ENCODE data around the gene COL6A5. TPM values are rescaled to one million over a fixed set of nuclear protein-coding genes. Genes with fewer than 3 reads are reported as not detected.
A peak's percentile ranks its signal among the peaks of the same experiment; 100 is the strongest.

The COL6A5 gene
- polyA plus RNA-seq, 2 of the 4 experiments (the other 2 are of a cell fraction): not detected

DNA sequence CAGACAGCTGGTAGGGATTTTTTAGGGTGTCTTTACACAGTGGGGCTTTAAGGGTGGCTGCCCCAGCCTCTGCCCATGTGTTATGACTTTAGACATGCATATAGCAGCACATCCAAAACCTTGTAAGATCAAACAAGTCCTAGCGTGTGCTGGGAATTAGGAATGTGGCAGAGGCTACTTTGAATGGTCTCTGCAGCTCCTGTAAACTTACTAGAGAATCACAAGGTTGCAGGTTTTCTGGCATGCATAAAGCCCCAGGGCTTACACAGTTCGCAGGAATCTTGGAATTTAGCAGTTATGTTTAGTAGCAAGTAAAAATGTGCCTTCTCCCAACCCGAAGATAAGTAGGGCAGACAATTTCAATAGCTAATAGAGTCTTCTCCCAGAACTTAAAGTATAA, 124.7 kb downstream of the COL6A5 start:
- TF ChIP-seq JUNB (IDR thresholded peaks at IDR 0.05) (no peak), NFE2L2 (conservative IDR thresholded peaks at IDR 0.05; ENCODE audit: low read length) (no peak), FOSL2 (IDR thresholded peaks at IDR 0.05) (no peak), FOSL2 (CRISPR knock-in tag; IDR thresholded peaks at IDR 0.05) (no peak), MAZ (IDR thresholded peaks at IDR 0.05; ENCODE audit: borderline replicate concordance, low read depth, low read length) (no peak), ZNF302 (CRISPR knock-in tag; IDR thresholded peaks at IDR 0.05) (no peak), HOXB5 (CRISPR knock-in tag; IDR thresholded peaks at IDR 0.05) (no peak), SMC3 (IDR thresholded peaks at IDR 0.05) (no peak)
- DNase-seq (ENCODE audit: low read depth in 1 of 2, low spot score in 1 of 2) (no peak), FAIRE-seq (no peak), ATAC-seq (no peak)
- Histone ChIP-seq H3K4me2 (no peak overlapping the region), H3K27ac (no peak overlapping the region), H3K4me1 (no peaks in the 10 kb centered on the region), H3K4me3 (no peak overlapping the region), H3K9me3 (no peaks in the 10 kb centered on the region)
- POLR2A ChIA-PET: no interaction called here
- CTCF ChIA-PET: no interaction called here
- 0% methylated on average over 3 of the region's 3 CpGs for WGBS (ENCODE audit: missing lambda C conversion rate)

DNA sequence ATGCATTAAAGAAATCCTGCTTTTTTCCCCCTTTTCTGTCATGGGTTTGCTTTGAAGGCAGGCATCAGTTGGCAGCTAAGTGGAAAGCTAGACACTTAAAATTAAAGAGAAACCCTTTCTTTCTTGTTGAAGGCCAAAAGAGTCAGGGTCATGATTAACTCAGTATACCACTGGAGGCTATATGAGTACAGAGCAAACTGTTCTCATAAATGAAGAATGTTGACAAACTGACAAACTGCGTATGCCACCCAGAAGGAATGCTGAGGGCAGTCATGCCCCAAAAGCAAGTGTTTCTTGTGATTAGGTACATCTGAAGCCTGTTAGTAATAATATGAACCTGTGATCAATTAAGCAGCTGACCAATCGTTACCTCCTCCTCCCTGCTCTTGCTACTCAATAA, 127.9 kb downstream of the COL6A5 start:
- ATAC-seq (no peak), DNase-seq (ENCODE audit: low read depth in 1 of 2, low spot score in 1 of 2) (no peak), FAIRE-seq (no peak)
- no peak overlapping the region for H3K4me2 ChIP-seq
- 2% methylated on average over 2 of the region's 2 CpGs for WGBS (ENCODE audit: missing lambda C conversion rate)
- no peak for TF ChIP-seq RFX5 (IDR thresholded peaks at IDR 0.05)
- TF ChIP-seq TFCP2L1 (CRISPR knock-in tag; IDR thresholded peaks at IDR 0.05): no peak
- TF ChIP-seq RARB (CRISPR knock-in tag; IDR thresholded peaks at IDR 0.05): no peak
- TF ChIP-seq NR3C1 (IDR thresholded peaks at IDR 0.05): no peak
- no peak for TF ChIP-seq KDM1A (IDR thresholded peaks at IDR 0.05; ENCODE audit: low read depth)
- TF ChIP-seq, protein P1, sequence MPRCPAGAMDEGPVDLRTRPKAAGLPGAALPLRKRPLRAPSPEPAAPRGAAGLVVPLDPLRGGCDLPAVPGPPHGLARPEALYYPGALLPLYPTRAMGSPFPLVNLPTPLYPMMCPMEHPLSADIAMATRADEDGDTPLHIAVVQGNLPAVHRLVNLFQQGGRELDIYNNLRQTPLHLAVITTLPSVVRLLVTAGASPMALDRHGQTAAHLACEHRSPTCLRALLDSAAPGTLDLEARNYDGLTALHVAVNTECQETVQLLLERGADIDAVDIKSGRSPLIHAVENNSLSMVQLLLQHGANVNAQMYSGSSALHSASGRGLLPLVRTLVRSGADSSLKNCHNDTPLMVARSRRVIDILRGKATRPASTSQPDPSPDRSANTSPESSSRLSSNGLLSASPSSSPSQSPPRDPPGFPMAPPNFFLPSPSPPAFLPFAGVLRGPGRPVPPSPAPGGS (IDR thresholded peaks at IDR 0.05): no peak
- CTCF ChIA-PET: no interaction called here
- no peak overlapping the region for H3K27ac ChIP-seq
- no peak overlapping the region for H3K4me3 ChIP-seq
- POLR2A ChIA-PET: no interaction called here
- no peaks in the 10 kb centered on the region for H3K4me1 ChIP-seq
- H3K9me3 ChIP-seq: no peaks in the 10 kb centered on the region

DNA sequence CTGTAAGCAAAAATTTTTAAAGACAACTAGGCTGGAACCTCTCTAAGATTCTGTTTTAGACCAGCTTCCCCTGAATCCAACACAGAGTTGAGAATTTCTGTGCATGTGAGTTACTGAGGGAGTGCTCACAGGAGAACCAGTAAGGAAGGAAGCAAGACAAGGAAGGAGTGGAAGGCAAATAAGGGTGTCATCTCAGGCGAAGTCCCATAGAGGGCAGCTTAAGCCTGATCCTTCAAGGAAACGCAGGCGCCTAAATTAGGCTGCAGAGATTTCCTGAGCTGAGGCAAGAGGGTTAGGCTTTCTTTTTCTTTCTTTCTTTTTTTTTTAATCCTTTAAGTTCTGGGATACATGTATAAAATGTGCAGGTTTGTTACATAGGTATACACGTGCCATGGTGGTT, 135.3 kb downstream of the COL6A5 start:
- 0% methylated on average over 4 of the region's 4 CpGs for WGBS (ENCODE audit: missing lambda C conversion rate)
- FAIRE-seq: no peak
- CTCF ChIA-PET: interaction anchor here (0.7 kb wide), 2 partner anchors 413 to 707 kb away, joined by 3 read pairs; partner anchors contain the start of gene ATP2C1

More for the DNA sequence above, 135.3 kb downstream of the COL6A5 start:
- Histone ChIP-seq H3K9me3 (no peaks in the 10 kb centered on the region), H3K27ac (no peak overlapping the region), H3K4me3 (no peak overlapping the region), H3K4me2 (no peak overlapping the region), H3K4me1 (no peaks in the 10 kb centered on the region)
- DNase-seq (ENCODE audit: low read depth in 1 of 2, low spot score in 1 of 2) (peak; percentile 9 to 45), ATAC-seq (peak in 1 of 2 experiments; percentile 77; a peak in 4 of 6 replicates)
- TF ChIP-seq, protein P2, sequence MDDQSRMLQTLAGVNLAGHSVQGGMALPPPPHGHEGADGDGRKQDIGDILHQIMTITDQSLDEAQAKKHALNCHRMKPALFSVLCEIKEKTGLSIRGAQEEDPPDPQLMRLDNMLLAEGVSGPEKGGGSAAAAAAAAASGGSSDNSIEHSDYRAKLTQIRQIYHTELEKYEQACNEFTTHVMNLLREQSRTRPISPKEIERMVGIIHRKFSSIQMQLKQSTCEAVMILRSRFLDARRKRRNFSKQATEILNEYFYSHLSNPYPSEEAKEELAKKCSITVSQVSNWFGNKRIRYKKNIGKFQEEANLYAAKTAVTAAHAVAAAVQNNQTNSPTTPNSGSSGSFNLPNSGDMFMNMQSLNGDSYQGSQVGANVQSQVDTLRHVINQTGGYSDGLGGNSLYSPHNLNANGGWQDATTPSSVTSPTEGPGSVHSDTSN (IDR thresholded peaks at IDR 0.05): no peak
- TF ChIP-seq RARB (CRISPR knock-in tag; IDR thresholded peaks at IDR 0.05) (no peak), BHLHE40 (IDR thresholded peaks at IDR 0.05; ENCODE audit: low read depth, low read length) (no peak), TP53 (CRISPR knock-in tag; IDR thresholded peaks at IDR 0.05) (no peak), KDM1A (IDR thresholded peaks at IDR 0.05; ENCODE audit: low read depth) (no peak), JUN (IDR thresholded peaks at IDR 0.05) (no peak), ESRRA (IDR thresholded peaks at IDR 0.05; ENCODE audit: borderline replicate concordance, low read length) (no peak), ZC3H11A (IDR thresholded peaks at IDR 0.05) (no peak), RAD21 (conservative IDR thresholded peaks at IDR 0.05 in 1 of 2, IDR thresholded peaks at IDR 0.05 in 1 of 2) (peak in 1 of 2 experiments; percentile 22; a peak in 1 of 5 replicates), NPAS2 (CRISPR knock-in tag; IDR thresholded peaks at IDR 0.05; ENCODE audit: borderline replicate concordance) (no peak), HEYL (CRISPR knock-in tag; IDR thresholded peaks at IDR 0.05) (no peak), RCOR1 (IDR thresholded peaks at IDR 0.05; ENCODE audit: low read depth, low read length) (no peak)
- TF ChIP-seq, protein P3, sequence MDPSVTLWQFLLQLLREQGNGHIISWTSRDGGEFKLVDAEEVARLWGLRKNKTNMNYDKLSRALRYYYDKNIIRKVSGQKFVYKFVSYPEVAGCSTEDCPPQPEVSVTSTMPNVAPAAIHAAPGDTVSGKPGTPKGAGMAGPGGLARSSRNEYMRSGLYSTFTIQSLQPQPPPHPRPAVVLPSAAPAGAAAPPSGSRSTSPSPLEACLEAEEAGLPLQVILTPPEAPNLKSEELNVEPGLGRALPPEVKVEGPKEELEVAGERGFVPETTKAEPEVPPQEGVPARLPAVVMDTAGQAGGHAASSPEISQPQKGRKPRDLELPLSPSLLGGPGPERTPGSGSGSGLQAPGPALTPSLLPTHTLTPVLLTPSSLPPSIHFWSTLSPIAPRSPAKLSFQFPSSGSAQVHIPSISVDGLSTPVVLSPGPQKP (IDR thresholded peaks at IDR 0.05; ENCODE audit: low read depth, low read length): no peak
- TF ChIP-seq, protein P4, sequence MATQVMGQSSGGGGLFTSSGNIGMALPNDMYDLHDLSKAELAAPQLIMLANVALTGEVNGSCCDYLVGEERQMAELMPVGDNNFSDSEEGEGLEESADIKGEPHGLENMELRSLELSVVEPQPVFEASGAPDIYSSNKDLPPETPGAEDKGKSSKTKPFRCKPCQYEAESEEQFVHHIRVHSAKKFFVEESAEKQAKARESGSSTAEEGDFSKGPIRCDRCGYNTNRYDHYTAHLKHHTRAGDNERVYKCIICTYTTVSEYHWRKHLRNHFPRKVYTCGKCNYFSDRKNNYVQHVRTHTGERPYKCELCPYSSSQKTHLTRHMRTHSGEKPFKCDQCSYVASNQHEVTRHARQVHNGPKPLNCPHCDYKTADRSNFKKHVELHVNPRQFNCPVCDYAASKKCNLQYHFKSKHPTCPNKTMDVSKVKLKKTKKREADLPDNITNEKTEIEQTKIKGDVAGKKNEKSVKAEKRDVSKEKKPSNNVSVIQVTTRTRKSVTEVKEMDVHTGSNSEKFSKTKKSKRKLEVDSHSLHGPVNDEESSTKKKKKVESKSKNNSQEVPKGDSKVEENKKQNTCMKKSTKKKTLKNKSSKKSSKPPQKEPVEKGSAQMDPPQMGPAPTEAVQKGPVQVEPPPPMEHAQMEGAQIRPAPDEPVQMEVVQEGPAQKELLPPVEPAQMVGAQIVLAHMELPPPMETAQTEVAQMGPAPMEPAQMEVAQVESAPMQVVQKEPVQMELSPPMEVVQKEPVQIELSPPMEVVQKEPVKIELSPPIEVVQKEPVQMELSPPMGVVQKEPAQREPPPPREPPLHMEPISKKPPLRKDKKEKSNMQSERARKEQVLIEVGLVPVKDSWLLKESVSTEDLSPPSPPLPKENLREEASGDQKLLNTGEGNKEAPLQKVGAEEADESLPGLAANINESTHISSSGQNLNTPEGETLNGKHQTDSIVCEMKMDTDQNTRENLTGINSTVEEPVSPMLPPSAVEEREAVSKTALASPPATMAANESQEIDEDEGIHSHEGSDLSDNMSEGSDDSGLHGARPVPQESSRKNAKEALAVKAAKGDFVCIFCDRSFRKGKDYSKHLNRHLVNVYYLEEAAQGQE (IDR thresholded peaks at IDR 0.05): no peak
- TF ChIP-seq, protein P5, sequence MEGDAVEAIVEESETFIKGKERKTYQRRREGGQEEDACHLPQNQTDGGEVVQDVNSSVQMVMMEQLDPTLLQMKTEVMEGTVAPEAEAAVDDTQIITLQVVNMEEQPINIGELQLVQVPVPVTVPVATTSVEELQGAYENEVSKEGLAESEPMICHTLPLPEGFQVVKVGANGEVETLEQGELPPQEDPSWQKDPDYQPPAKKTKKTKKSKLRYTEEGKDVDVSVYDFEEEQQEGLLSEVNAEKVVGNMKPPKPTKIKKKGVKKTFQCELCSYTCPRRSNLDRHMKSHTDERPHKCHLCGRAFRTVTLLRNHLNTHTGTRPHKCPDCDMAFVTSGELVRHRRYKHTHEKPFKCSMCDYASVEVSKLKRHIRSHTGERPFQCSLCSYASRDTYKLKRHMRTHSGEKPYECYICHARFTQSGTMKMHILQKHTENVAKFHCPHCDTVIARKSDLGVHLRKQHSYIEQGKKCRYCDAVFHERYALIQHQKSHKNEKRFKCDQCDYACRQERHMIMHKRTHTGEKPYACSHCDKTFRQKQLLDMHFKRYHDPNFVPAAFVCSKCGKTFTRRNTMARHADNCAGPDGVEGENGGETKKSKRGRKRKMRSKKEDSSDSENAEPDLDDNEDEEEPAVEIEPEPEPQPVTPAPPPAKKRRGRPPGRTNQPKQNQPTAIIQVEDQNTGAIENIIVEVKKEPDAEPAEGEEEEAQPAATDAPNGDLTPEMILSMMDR (IDR thresholded peaks at IDR 0.05): 0 out of 3 replicates have a peak, but pooled peaks have one; percentile 8
- POLR2A ChIA-PET: no interaction called here

All from A549 (cell line).